ENCODE data around the gene UGGT1. TPM values are rescaled to one million over a fixed set of nuclear protein-coding genes. Genes with fewer than 3 reads are reported as not detected.

UGGT1 gene
- total and polyA plus RNA-seq, 5 donors from 2014 or later: 9.0 to 41.1 (median 13.1) TPM

DNA sequence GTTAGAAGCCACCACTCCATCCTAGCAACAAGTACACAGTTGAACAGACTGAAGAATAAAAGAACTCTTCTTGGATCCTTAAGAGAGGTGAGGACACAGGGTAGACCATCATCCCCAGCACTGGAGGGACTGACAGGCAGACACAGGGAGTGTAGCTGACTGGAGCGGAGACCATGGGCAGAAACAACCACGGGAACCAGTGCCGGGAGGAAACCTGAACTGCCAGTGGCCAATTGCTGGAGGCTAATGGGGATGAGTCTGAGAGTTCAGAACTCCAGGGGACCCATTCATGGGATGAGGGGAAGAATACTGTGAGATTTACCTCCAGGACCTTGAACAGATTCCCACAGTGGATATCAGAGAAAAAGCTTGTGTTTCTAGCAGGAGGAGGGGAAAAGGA, 150.9 kb downstream of the UGGT1 start:
- peaks cover 6% of the 10 kb centered on the region for H3K27me3 Mint-ChIP-seq
- H3K36me3 Mint-ChIP-seq: no peaks in the 10 kb centered on the region
- no peaks in the 10 kb centered on the region for H3K36me3 ChIP-seq (ENCODE audit: control insufficient read depth, insufficient read depth, low read length)
- H3K27ac Mint-ChIP-seq: no peak overlapping the region
- no peak overlapping the region for H3K4me3 Mint-ChIP-seq
- H3K27me3 ChIP-seq (ENCODE audit: control insufficient read depth, insufficient read depth, low read length): no peaks in the 10 kb centered on the region
- no peaks in the 10 kb centered on the region for H3K9me3 Mint-ChIP-seq
- DNase-seq: no peak
- no peak overlapping the region for H3K27ac ChIP-seq (ENCODE audit: insufficient read depth, low read length, poor library complexity, severe bottlenecking)
- H3K4me1 Mint-ChIP-seq: peaks cover 6 to 13% (median 10%) of the 10 kb centered on the region in 4 donors
- no peaks in the 10 kb centered on the region for H3K4me1 ChIP-seq (ENCODE audit: control insufficient read depth, insufficient read depth, low read length, poor library complexity, severe bottlenecking)
- ATAC-seq (ENCODE audit: low read depth in 2 of 2): no peak
- no peak overlapping the region for H3K4me3 ChIP-seq (ENCODE audit: low read depth, low read length)
- no peaks in the 10 kb centered on the region for H3K9me3 ChIP-seq (ENCODE audit: control insufficient read depth in 2 of 2, low read length in 2 of 2)

Other genes starting within 250 kb of the UGGT1 start
- gene POLR2D, start 233.0 kb upstream of the UGGT1 start, total RNA-seq: 25.3 TPM
- 10 to 100 TPM; 31.8 to 44.1 (median 36.0) TPM for gene POLR2D, start 233.0 kb upstream of the UGGT1 start, polyA plus RNA-seq
- 14.0 TPM for gene AMMECR1L, start 205.2 kb upstream of the UGGT1 start, total RNA-seq
- gene AMMECR1L, start 205.2 kb upstream of the UGGT1 start, polyA plus RNA-seq: 1 to 10 TPM; 3.3 to 8.5 (median 5.6) TPM
- gene SAP130, start 63.1 kb upstream of the UGGT1 start, total RNA-seq: 38.0 TPM
- 10 to 100 TPM in 1 of 4 donors, 1 to 10 TPM in 3; 4.8 to 12.4 (median 6.2) TPM for gene SAP130, start 63.1 kb upstream of the UGGT1 start, polyA plus RNA-seq
- gene HS6ST1, start 227.7 kb downstream of the UGGT1 start, total RNA-seq: 7.6 TPM
- gene HS6ST1, start 227.7 kb downstream of the UGGT1 start, polyA plus RNA-seq: 1 to 10 TPM; 1.1 to 1.8 (median 1.3) TPM

Measured in CD4-positive, CD25-positive, alpha-beta regulatory T cell (primary cell).